ENCODE results near the gene GALNT6. TPM values are rescaled to one million over a fixed set of nuclear protein-coding genes. Genes with fewer than 3 reads are reported as not detected.

Gene GALNT6
- polyA plus RNA-seq, 1 donor from 2014 or later: not detected

DNA sequence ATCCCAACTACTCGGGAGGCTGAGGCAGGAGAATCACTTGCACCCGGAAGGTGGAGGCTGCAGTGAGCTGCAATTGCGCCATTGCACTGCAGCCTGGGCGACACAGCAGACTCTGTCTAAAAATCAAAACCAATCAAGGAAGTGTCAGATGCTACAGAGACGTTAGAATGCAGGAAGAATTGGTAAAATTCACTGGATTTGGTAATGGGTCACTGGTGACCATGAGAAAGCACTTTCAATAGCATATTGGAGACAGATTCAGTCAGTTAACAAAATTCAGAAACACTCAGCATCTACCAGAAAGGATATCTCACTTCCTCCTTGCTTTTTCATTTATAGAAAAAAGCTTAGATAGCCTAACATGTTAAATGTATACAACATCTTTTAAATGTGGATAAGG lies 84.7 kb downstream of the GALNT6 start:
- no peaks in the 10 kb centered on the region for H4K20me1 ChIP-seq (ENCODE audit: insufficient read depth)
- no peak overlapping the region for H3K4me3 ChIP-seq (ENCODE audit: low read length)
- H3K9me2 ChIP-seq (ENCODE audit: insufficient read depth, low read length): no peaks in the 10 kb centered on the region
- TF ChIP-seq EZH2 (IDR thresholded peaks at IDR 0.05; ENCODE audit: borderline replicate concordance, insufficient read depth, low read length, poor library complexity, severe bottlenecking) (no peak), TAF1 (IDR thresholded peaks at IDR 0.05; ENCODE audit: low read depth) (no peak), POLR2AphosphoS5 (IDR thresholded peaks at IDR 0.05) (no peak), SMC3 (conservative IDR thresholded peaks at IDR 0.05; ENCODE audit: poor library complexity) (no peak), EP300 (conservative IDR thresholded peaks at IDR 0.05; ENCODE audit: poor library complexity, severe bottlenecking) (no peak), RAD21 (conservative IDR thresholded peaks at IDR 0.05) (no peak), MXI1 (conservative IDR thresholded peaks at IDR 0.05; ENCODE audit: poor library complexity, severe bottlenecking) (no peak)
- TF ChIP-seq, protein P1, sequence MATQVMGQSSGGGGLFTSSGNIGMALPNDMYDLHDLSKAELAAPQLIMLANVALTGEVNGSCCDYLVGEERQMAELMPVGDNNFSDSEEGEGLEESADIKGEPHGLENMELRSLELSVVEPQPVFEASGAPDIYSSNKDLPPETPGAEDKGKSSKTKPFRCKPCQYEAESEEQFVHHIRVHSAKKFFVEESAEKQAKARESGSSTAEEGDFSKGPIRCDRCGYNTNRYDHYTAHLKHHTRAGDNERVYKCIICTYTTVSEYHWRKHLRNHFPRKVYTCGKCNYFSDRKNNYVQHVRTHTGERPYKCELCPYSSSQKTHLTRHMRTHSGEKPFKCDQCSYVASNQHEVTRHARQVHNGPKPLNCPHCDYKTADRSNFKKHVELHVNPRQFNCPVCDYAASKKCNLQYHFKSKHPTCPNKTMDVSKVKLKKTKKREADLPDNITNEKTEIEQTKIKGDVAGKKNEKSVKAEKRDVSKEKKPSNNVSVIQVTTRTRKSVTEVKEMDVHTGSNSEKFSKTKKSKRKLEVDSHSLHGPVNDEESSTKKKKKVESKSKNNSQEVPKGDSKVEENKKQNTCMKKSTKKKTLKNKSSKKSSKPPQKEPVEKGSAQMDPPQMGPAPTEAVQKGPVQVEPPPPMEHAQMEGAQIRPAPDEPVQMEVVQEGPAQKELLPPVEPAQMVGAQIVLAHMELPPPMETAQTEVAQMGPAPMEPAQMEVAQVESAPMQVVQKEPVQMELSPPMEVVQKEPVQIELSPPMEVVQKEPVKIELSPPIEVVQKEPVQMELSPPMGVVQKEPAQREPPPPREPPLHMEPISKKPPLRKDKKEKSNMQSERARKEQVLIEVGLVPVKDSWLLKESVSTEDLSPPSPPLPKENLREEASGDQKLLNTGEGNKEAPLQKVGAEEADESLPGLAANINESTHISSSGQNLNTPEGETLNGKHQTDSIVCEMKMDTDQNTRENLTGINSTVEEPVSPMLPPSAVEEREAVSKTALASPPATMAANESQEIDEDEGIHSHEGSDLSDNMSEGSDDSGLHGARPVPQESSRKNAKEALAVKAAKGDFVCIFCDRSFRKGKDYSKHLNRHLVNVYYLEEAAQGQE (IDR thresholded peaks at IDR 0.05; ENCODE audit: borderline replicate concordance): no peak
- TF ChIP-seq, protein P2, sequence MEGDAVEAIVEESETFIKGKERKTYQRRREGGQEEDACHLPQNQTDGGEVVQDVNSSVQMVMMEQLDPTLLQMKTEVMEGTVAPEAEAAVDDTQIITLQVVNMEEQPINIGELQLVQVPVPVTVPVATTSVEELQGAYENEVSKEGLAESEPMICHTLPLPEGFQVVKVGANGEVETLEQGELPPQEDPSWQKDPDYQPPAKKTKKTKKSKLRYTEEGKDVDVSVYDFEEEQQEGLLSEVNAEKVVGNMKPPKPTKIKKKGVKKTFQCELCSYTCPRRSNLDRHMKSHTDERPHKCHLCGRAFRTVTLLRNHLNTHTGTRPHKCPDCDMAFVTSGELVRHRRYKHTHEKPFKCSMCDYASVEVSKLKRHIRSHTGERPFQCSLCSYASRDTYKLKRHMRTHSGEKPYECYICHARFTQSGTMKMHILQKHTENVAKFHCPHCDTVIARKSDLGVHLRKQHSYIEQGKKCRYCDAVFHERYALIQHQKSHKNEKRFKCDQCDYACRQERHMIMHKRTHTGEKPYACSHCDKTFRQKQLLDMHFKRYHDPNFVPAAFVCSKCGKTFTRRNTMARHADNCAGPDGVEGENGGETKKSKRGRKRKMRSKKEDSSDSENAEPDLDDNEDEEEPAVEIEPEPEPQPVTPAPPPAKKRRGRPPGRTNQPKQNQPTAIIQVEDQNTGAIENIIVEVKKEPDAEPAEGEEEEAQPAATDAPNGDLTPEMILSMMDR (IDR thresholded peaks at IDR 0.05; ENCODE audit: poor library complexity, severe bottlenecking): no peak
- no peaks in the 10 kb centered on the region for H3K27me3 ChIP-seq (ENCODE audit: insufficient read depth, low read depth, low read length)
- H3K9me3 ChIP-seq (ENCODE audit: low read length): no peaks in the 10 kb centered on the region
- no peaks in the 10 kb centered on the region for H3F3A ChIP-seq (ENCODE audit: insufficient read depth, low read length, poor library complexity, severe bottlenecking)
- H3K4me2 ChIP-seq (ENCODE audit: low read length): no peak overlapping the region
- no peak overlapping the region for H2AFZ ChIP-seq (ENCODE audit: low read depth, low read length)
- H3K27ac ChIP-seq (ENCODE audit: low read length): no peak overlapping the region
- H3K79me2 ChIP-seq (replicated peaks; ENCODE audit: insufficient read depth, low read length): no peaks in the 10 kb centered on the region
- no peak overlapping the region for H3K9ac ChIP-seq (ENCODE audit: low read length)
- H3K36me3 ChIP-seq (ENCODE audit: insufficient read depth, low read length): no peaks in the 10 kb centered on the region

Other genes with a start within 250 kb of the GALNT6 start
- 27.0 and 28.6 TPM in 2 replicates for gene TFCP2, start 218.3 kb downstream of the GALNT6 start, polyA plus RNA-seq
- 12.4 and 12.7 TPM in 2 replicates for gene POU6F1, start 173.3 kb downstream of the GALNT6 start, polyA plus RNA-seq
- 89.0 and 97.9 TPM in 2 replicates for gene DAZAP2, start 152.6 kb downstream of the GALNT6 start, polyA plus RNA-seq
- gene SMAGP, start 121.0 kb downstream of the GALNT6 start, polyA plus RNA-seq: not detected in 2 replicates
- not detected in 2 replicates for gene BIN2, start 67.2 kb downstream of the GALNT6 start, polyA plus RNA-seq
- gene CELA1, start 44.7 kb downstream of the GALNT6 start, polyA plus RNA-seq: not detected in 2 replicates
- 34.5 and 37.8 TPM in 2 replicates for gene SLC4A8, start 33.4 kb upstream of the GALNT6 start, polyA plus RNA-seq
- 14.2 and 15.2 TPM in 2 replicates for gene SCN8A, start 199.8 kb upstream of the GALNT6 start, polyA plus RNA-seq